GM19351 (cell line): ENCODE data around the gene MON1B.
A peak's percentile ranks its signal among the peaks of the same experiment; 100 is the strongest.
"Not testable (repeated sequence)": the region's sequence is repeated elsewhere in the genome, so short reads cannot be mapped to it uniquely, and the experiment has no call there.

Source experiments
- ATAC-seq: cut with Tn5 transposase; IDR thresholded peaks from one replicate; pipeline ENCODE4 v1.9.1; 2021; ENCODE audit warnings: mild to moderate bottlenecking, moderate library complexity; ENCODE audit not compliant: unreplicated experiment

The MON1B gene

DNA sequence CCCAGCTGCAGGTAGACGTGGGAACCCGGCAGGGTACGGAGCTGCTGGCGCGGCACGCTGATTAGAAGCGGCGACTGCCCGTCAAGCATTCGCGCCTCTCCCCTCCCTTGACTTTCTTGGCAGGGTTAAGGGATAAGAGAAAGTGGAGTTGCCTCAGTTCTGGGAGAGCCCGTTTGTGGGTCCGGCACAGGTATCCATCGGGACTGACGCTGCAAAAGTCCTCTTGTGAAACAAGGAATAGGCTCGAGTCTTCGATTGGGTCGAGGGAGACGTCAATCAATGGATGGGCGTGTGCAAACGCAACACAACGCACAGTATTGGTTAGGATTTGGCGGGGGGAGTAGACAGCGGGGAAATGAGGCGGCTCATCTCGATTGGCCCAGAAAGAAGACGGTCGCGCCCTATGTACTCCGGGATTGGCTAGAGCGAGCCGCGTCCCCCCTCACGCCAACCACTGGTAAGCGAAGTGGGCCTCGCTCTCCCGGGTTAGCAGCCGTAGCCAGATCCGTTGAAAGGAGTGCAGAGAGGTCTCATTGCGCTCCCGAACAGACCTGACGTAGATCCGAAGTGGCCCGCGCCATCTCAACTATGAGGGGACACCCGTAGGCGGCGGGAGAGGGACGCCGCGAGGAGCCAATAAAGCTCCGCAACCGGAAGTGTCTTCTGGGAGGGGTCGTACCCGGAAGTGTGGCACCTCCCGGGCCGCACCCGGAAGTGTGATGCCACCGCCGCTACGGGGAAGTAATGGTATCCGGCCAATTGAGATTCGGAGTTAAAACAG lies at the start of gene MON1B:
MON1B (plus strand) TSS at position 713 of the 781 bp plus-strand sequence. CDS start 296 bp downstream, outside the sequence.
- ATAC-seq = peak; percentile 93

DNA sequence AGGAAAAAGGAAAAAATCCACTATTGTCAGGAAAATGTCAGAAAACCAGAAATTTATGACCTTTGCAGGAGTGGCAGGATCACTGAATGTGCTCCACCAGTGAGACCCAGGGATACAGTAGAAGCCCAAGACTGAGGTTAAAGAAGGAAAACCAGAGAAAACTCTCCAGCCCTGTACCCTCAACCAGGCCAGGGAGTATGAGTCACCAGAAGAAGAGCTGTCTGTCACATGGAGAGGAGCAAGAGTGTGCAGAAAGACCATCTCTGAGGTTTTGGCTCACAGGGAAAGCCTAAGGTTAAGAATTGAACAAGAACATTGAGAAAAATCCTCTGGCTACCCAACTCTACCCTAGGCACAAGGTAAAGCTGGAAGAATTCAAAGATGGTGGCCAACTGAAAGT lies 47.6 kb upstream of the MON1B start:
- ATAC-seq = no peak

DNA sequence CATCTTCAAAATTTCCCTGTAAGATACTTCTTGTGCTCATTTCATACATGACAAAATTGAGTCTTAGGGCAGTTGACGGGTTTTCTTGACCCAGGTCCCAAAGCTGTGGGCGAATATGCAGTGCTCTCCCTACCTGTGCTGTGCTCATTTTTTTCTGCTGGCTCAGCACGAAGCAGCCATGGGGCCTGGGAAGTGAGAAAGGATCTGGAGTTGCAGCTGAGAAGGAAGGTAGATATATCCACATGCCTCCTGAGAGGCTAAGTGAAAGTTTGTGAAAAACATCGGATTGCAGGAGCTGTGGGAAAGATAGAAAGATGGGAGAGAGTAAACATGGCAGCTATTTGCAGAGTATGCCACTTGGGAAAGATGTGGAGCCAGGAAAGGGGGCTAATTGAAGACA lies 42.9 kb upstream of the MON1B start:
- no peak for ATAC-seq

DNA sequence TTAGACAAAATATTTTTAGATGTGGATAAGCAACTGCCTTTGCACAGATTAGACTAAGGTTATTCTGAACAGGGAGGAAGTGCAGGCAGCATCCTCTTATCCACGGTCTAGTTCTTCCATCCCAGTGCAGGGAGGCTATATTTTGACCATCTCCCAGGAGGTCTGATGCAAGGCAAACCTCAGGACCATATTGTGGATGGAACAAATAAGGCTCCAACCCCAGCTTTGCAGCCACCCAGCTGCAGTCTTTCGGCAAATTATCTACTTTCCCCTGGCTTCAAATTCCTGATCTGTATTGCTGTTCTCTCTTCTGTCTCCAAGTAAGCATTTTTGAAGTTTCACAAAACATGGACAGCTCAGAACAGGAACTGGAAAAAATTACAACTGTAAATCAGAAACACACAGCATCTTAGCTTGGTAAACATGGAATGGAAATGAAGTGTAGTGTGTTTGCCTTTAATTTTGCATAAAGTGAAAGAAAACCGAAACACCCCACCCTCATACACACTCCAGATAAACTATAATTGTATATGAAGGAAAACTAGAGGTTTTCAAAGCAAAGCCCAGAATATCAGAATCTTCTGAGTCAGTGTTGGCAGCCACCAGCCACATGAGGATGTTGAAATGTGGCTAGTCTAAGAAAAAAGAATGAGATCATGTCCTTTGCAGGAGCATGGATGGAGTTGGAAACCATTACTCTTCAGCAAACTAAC lies 33.5 kb upstream of the MON1B start:
- ATAC-seq = no peak

DNA sequence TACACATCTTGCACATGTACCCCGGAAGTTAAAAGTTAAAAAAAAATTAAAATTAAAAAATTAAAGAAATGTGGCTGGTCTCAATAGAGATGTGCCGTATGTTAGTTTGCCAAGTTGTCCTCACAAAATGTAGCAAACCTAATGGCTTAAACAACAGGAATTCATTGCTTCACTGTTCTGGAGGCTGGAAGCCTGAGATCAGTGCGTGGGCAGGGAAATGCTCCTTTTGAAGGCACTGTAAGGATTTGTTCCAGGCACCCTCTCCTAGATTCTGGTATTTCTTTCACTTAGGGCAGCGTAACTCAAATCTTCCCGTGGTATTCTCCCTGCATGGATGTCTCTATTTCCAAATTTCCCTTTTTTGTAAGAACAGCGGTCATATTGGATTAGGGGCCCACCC lies 32.7 kb upstream of the MON1B start:
- ATAC-seq = no peak

DNA sequence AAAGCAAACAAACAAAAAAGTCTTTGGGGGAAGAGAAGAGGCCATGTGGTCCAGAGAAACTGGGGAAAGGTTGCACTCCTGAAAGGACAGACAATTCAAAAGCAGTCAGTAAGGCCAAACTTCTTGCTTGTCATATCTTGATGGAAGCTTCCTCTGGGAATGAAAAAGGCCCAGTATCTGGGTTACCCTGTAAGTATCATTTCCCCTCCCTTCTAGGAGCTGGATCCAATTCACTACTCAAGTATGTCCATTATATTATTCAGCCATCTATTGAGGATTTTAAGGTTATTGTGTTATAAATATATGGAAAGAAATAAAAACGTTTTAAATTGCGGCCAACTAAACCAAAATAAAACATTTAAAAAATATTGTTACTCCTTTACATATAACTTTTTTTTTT lies 26.0 kb upstream of the MON1B start:
- no peak for ATAC-seq

DNA sequence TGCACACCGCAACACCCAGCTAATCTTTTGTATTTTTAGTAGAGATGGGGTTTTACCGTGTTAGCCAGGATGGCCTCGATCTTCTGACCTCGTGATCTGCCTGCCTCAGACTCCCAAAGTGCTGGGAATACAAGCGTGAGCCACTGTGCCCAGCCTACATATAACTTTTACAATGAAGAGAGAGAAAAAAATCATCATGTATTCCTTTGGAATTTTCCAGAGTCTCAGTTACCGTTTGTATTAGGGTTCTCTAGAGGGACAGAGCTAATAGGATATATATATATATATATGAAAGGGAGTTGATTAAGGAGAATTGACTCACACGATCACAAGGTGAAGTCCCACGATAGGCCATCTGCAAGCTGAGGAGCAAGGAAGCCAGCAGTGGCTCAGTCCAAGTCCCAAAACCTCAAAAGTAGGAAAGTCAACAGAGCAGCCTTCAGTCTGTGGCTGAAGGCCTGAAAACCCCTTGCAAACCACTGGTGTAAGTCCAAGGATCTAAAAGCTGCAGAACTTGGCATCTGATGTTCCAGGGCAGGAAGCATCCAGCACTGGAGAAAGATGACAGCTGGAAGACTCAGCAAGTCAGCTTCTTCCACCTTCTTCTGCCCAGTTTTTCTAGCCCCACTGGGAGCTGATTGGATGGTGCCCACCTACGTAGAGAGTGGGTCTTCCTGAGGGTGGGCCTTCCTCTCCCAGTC lies 25.3 kb upstream of the MON1B start:
- ATAC-seq = not testable (repeated sequence)

DNA sequence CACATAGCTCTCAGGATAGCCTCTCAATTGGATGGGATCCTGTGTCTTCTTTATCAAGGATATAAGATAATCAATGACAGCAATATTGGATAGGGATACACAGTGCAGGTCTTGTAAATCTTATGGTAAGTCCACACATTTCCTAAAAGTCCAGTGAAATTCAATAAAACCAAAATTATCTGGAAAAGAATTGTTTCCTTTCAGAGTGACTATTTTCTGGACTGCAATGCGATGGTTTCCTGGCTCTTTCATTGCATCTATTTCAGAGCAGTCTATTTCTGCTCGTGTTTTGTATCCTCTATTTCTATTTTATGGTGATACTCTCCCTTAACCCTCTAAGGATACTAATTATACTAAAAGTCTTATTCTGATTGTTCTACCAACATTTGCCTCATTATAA lies 24.3 kb upstream of the MON1B start:
- ATAC-seq = no peak

DNA sequence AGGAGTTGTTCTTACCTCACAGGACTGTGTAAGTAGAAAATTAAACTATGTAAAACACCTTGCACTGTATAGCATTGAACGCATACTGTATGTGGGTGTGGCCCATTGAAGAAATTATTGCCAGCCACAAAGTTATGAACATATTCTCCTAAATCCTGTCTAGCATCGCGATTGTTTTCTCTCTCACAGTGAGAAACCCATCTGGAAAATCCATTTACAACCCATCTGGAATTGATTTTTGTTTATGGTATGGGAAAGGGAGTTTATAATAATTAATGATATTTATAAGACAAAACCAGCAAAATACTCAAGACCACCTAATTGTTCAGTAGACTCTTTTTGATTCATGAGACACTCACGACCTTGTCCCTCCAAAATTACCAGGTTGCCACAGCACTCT lies 22.1 kb upstream of the MON1B start:
- ATAC-seq = no peak

DNA sequence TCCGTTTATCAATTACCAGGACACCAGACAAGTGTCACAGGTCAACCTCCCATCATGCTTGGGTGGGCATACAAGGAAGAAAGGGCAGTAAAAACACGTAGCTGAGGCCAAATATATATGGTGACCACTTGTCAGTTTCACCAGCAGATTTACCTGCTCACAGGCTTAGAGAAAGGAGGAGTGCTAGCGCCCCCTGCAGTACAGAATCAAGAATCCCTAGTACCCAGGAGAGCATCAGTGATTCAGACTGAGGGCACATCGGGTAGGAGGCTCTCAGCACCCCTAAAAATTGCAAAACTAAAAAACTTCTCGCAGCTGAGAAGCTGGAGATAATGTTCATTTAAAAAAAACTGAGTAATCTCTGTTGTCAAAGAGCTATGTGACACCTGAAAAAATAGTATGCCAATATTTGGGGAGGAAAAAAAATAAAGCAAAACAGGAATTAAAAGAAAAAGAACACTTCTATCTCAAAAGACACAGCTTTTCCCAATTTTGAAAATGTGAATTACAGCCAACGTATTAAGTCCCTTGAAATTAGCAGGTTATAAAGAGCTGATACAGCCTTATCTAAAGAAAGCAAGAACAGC lies 21.2 kb upstream of the MON1B start:
- peak; percentile 85 for ATAC-seq

DNA sequence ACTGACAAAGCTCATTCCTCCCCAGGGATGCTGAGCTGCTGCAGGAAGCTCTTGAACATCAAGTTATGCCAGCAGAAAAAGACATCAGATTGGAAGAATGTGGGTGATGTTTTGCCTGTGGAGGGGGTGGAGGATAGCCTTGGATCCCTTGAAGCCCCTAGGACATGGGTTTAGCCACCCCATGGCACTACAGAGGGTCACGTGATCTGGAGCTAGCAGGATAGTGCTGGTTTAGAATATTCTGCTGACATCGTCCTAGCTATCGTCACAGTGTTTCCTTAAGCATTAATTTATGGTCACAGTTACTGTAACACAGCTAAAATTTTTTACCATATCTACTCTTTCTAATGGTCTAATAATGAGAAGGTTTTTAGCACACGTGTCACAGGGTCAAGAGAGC lies 20.2 kb upstream of the MON1B start:
- no peak for ATAC-seq

DNA sequence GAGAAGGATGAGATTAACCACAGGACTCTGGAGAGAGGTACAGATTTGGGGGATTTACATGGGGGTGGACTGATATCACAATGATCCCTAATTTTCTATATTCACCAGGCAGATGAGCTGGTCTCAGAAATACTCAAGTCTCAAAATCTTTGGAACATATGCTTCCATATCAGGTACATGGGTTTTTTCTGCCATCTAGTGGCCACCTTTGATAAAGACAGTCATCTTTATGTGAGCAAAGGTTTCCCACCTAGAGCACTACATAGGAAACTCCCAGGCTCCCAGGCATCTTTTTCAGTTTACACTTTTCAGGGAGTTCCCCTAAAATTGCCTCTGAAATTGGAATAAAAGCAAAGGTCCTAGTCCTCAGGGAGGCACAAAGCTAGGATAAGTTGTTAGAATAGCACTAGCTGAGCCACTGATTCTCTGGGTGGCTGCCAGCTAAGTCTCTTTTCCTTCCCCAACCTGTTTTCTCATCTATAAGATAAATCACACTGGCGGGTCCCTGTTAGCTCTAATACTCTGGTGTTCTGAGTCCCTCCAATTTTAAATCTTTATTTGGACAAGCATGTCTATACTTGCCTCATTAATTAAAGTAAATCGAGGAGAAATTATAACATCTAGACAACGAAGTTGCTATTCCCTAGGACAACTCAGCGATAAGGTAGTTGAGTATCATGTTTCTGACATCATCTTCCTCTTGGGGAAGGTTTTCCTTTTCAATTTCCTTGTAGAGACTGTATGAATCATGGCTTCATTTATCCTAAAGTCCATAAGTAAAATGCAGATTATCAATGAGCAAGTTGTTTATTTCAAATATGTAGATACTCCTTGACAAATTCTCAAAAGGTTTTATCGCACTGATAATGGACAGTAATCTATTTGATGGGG lies 19.0 kb upstream of the MON1B start:
- peak; percentile 79 for ATAC-seq

DNA sequence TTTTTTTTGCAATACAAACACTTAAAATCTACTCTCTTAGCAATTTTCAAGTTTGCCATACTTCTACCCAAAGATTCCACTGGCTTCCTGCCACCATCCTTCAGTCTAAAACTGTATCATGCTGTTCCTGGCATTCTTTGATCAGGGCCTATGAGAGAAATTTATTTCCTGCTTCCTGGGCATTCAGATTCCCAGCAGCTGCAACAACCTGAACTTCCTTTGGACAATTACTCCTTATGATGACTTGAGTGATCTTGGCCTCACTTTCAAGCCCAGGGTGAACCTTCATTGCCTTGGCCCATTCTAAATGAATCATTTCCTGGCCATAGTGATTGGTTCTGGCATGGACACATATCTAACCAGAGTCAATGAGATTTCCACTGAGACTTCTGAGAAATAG lies 18.0 kb upstream of the MON1B start:
- ATAC-seq = no peak

DNA sequence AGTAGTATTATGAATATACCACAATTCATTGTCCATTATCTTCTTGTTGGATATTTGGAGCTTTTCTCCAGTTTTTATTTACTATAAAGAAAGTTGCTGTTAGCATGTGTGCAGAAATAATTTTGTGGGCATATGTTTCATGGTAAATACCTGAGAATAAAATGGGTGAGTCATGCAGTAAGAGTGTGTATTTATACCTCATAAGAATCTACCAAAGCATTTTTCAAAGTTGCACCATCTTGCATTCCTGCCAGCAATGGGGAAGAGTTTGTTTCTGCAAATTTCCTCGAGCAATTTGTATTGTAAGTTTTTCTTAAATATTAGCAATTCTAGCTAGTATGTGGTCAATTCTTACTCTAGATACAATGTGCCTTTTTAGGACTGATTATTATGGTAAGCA lies 7.9 kb upstream of the MON1B start:
- no peak for ATAC-seq

DNA sequence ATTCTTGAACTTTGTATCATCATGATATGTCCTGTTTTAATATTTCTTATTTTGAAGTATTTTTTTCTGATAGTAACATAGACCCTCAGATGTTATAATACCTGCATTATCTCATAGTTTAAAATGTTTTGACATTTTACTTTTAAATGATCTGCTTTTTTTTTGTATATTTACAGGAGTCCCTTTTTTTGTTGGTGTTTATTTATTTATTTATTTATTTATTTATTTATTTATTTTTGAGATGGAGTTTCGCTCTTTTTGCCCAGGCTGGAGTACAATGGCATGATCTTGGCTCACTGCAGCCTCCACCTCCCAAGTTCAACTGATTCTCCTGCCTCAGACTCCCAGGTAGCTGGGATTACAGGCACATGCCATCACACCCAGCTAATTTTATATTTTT lies 4.7 kb upstream of the MON1B start:
- not testable (repeated sequence) for ATAC-seq

DNA sequence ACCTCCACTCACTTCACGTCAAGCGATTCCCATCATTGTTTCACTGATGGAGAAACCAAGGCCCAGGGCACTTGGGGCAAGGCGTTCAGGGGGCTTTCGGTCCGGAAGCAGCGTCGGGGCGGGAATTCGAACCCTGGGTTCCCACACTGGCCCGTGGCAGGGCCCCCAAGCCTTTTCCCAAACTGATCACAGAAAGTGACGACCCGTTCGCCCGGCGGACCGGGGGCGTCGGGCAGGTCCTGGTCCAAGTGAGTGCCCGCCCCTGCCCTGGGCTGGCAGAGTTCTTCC lies 856 bp upstream of the MON1B start:
- peak; percentile 3 for ATAC-seq

DNA sequence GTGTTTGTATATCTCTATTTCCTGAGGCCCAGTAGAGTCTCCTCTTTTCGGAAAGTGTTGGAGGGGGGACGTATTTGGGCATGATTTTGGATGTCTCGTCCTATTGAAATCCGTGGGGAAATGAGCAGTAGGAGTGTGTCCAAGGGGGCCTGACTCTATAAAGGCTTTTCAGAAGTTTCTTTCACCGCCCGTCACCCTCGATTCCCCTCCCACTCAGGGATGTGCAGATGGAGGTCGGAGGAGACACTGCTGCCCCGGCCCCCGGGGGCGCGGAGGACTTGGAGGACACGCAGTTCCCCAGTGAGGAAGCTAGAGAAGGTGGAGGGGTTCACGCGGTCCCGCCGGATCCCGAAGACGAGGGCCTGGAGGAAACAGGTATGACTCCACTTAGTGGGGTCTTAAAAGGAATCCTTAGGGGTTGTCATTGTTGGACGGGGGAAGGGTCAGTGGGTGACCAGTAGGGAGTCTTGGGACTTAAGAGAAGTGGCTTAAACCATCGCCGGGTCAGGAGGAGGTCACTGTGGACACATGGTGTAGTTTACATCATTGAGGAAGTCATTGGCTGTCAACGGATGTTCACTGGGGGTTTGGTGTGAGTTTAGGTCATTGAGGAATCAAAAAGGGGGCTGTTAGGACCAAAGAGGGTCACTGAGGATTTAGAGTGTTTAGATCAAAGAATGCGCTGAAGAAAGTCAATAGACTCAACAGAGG lies 424 bp downstream of the MON1B start:
- ATAC-seq = no peak

DNA sequence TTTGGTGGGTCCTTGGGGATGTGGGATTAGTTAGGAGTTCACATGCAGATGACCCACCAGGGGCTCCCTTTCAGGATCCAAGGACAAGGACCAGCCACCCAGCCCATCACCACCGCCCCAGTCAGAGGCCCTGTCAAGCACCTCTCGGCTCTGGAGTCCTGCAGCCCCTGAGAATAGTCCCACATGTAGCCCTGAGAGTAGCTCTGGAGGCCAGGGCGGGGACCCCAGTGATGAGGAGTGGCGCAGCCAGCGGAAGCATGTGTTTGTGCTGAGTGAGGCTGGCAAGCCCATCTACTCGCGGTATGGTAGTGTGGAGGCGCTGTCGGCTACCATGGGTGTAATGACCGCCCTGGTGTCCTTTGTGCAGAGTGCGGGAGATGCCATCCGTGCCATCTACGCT lies 2.4 kb downstream of the MON1B start:
- no peak for ATAC-seq

DNA sequence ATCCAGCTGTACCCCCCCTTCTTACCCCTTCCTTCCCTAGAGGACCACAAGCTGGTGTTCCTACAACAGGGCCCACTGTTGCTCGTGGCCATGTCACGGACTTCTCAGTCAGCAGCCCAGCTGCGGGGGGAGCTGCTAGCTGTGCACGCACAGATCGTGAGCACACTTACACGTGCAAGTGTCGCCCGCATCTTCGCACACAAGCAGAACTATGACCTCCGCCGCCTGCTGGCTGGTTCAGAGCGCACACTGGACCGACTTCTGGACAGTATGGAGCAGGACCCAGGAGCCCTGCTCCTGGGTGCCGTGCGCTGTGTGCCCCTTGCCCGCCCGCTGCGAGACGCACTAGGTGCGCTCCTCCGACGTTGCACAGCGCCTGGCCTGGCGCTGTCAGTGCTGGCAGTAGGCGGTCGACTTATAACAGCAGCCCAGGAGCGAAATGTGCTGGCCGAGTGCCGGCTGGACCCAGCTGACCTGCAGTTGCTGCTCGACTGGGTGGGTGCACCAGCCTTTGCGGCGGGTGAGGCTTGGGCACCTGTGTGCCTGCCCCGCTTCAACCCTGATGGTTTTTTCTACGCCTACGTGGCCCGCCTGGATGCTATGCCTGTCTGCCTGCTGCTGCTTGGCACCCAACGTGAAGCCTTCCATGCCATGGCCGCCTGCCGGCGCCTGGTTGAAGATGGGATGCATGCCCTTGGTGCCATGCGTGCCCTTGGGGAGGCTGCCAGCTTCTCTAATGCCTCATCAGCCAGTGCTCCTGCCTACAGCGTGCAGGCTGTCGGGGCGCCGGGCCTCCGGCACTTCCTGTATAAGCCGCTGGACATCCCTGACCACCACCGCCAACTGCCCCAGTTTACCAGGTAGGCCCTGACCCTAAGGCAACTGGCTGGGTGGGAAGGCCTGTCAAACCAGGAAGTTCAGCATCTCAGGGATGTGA lies 3.6 kb downstream of the MON1B start:
- no peak for ATAC-seq
